WI38 (cell line): ENCODE data around the gene PRXL2A.
A peak's percentile ranks its signal among the peaks of the same experiment; 100 is the strongest.

Experiments
- H3K4me3 ChIP-seq: 2 replicates; pipeline ENCODE4 v1.5.1; 2011; ENCODE audit warnings: low read depth, mild to moderate bottlenecking, control low read depth, low read length
- CTCF ChIP-seq: IDR thresholded peaks from 2 replicates; pipeline ENCODE4 v1.5.1; 2012; ENCODE audit warnings: low read depth, mild to moderate bottlenecking, control low read depth, low read length

Gene PRXL2A

GRCh38 chr10:80429521-80429973, 21.2 kb downstream of the PRXL2A start:
- no peak overlapping the region for H3K4me3 ChIP-seq
- TF ChIP-seq CTCF: no peak

DNA sequence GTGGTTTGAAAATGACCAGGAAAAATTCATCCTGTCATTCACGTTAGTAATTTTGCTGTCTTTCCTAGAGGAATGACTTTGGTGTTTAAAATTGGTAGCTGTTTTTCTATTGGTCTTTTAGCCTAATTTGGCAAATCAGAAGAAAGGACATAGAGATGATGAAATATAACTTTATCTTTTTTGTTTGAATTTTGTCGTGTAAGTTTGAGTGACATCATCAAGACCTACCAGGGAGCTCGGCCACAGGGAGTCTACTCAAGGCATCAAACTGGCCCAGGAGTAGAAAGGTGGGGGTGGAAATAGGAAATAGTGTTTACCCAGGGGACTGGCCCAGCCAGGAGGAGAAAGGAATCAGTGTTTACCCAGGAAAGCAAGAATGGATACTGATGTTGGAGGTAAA, 24.8 kb downstream of the PRXL2A start:
- no peak overlapping the region for H3K4me3 ChIP-seq
- TF ChIP-seq CTCF: no peak

DNA sequence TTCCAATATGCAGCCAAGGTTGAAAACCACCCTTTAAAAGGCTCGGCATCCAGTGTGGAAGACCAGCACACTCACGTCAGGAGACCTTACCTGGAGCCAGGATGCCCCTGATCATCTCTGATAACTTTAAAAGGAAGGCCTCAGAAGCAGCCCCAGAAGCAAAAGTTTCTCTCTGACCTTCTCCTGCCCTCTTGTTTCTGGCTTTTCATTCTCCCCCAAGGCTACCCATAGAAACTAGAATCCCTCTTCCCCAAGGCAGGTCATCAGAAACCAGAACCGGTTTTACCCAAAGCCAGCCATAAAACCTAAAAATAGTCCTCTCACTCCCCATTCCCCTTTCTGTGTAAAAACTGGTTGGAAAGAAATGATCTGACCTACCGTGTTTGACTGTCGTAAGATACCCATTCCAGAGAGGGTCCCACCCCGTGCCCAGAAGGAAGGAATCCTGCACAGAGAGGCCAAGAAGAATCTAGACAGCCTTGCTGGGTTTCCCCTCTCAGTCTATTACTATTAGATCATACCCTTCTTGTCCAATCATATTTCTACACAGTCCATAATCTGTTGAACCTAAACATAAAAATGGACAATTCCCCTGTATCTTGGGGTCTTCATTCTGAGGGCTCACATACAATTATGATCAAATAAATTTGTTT, 28.2 kb downstream of the PRXL2A start:
- no peak for TF ChIP-seq CTCF
- no peak overlapping the region for H3K4me3 ChIP-seq

DNA sequence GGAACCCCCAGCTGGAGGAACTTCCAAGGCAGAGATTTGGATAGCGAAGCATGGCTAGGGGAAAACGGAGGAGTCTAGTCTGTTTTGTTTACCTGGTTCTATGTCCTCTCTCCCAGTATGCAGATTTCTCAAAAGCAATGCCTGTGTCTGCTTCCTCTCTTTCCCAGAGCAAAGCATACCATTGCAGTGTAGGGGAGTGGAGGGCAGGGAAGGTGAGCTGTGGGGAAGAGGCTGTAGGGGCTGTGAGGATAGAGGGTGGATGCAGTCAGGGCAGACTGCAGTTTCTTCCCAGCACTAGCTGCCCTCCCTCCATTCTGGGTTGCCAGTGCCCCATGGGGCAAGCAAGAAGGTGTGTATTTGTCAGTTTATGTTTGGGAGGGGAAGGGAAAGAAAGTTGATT, 28.9 kb downstream of the PRXL2A start:
- H3K4me3 ChIP-seq: no peak overlapping the region
- no peak for TF ChIP-seq CTCF

- TF ChIP-seq CTCF: no peak
- H3K4me3 ChIP-seq: no peak overlapping the region
Observed at GRCh38 chr10:80441831-80442230, 33.5 kb downstream of the PRXL2A start.

DNA sequence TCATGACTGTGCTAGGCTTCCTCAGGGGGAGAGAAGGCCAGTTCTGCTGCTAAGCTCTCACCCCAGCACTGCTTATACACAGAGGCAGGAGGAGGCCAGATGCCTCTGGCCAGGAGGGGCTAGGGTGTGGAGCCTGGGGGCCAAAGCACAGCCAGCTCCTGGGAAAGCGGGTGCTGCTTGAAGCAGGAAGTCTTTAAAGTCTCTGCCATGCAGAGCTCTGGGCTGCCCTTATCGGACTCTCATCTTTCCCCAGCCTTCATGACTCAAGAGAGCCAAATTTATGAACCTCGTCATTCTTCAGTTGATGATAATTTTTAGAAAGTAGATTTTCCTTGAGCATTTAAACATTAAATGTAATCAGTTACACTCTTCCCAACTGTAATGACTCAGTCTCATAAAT, 34.5 kb downstream of the PRXL2A start:
- H3K4me3 ChIP-seq: no peak overlapping the region
- TF ChIP-seq CTCF: no peak

DNA sequence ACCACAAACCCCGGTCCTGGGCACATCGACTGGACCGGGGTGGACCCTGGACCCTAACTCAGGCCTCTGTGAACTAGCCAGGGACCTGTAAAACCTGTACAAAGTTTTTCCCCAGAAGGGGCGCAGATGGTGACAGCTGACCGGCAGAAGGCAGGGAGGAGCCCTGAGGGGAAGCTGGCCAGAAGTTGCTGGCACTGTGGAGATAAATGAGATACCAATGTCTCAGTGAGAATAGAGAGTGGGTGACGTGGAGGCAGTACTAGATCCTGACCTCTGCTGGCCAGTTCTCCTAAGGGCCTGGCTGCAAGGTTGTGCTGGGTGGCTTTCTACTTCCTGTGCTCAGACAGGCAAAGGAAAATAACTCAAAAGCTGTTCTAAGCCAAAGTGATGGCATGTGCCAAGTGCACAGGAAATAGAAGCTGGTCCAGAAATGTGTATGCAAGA, 35.2 kb downstream of the PRXL2A start:
- TF ChIP-seq CTCF: 0 out of 2 replicates have a peak, but pooled peaks have one; percentile 9

More for the DNA sequence above, 35.2 kb downstream of the PRXL2A start:
- H3K4me3 ChIP-seq: no peak overlapping the region
